NCI-H748 (cell line): ENCODE data around the gene KCMF1.
"Not testable (repeated sequence)": the region's sequence is repeated elsewhere in the genome, so short reads cannot be mapped to it uniquely, and the experiment has no call there.

Experiments used
- DNase-seq: peaks from one replicate; lab custom pipeline; 2025; ENCODE audit not compliant: unreplicated experiment; lab: John Stamatoyannopoulos, UW

The KCMF1 gene

GRCh38 chr2:84970868-84971509, at the start of gene KCMF1:
Gene KCMF1, plus strand, starts transcription at chr2:84971161. Its CDS starts 291 bp downstream, at chr2:84971452.
- DNase-seq, result peak; percentile 67

- DNase-seq, result no peak
These were observed 48.0 kb upstream of the KCMF1 start for GRCh38 chr2:84923009-84923408.

GRCh38 chr2:84924173-84925106, 46.5 kb upstream of the KCMF1 start:
- DNase-seq, result no peak

GRCh38 chr2:84925336-84925723, 45.6 kb upstream of the KCMF1 start:
- no peak for DNase-seq

- DNase-seq, result peak; percentile 87
These were observed 45.1 kb upstream of the KCMF1 start for GRCh38 chr2:84925724-84926376.

GRCh38 chr2:84927275-84927627, 43.7 kb upstream of the KCMF1 start:
- no peak for DNase-seq

- no peak for DNase-seq
These were observed 39.6 kb upstream of the KCMF1 start for GRCh38 chr2:84931384-84931821.

GRCh38 chr2:84938194-84938879, 32.6 kb upstream of the KCMF1 start:
- no peak for DNase-seq

GRCh38 chr2:84939426-84940087, 31.4 kb upstream of the KCMF1 start:
- DNase-seq, result no peak

- no peak for DNase-seq
These were observed 30.9 kb upstream of the KCMF1 start for GRCh38 chr2:84940088-84940470.

- no peak for DNase-seq
These were observed 30.0 kb upstream of the KCMF1 start for GRCh38 chr2:84940831-84941412.

- DNase-seq, result no peak
These were observed 28.8 kb upstream of the KCMF1 start for GRCh38 chr2:84942166-84942565.

GRCh38 chr2:84942964-84943421, 28.0 kb upstream of the KCMF1 start:
- no peak for DNase-seq

- DNase-seq, result no peak
These were observed 26.6 kb upstream of the KCMF1 start for GRCh38 chr2:84944295-84944909.

GRCh38 chr2:84945838-84946203, 25.1 kb upstream of the KCMF1 start:
- not testable (repeated sequence) for DNase-seq

- DNase-seq, result no peak
These were observed 24.6 kb upstream of the KCMF1 start for GRCh38 chr2:84946204-84947009.

- DNase-seq, result no peak
These were observed 23.9 kb upstream of the KCMF1 start for GRCh38 chr2:84947010-84947593.

GRCh38 chr2:84953535-84953934, 17.4 kb upstream of the KCMF1 start:
- DNase-seq, result no peak

GRCh38 chr2:84954329-84954728, 16.6 kb upstream of the KCMF1 start:
- no peak for DNase-seq
